ENCODE results near the gene RGS7. TPM values are rescaled to one million over a fixed set of nuclear protein-coding genes. Genes with fewer than 3 reads are reported as not detected.
"Not testable (repeated sequence)": the region's sequence is repeated elsewhere in the genome, so short reads cannot be mapped to it uniquely, and the experiment has no call there.

The RGS7 gene
- total RNA-seq, 2 donors from 2014 or later, result 0.26 to 0.99 TPM

- no peak for TF ChIP-seq CTCF (IDR thresholded peaks at IDR 0.05)
- no peak for TF ChIP-seq POLR2A (IDR thresholded peaks at IDR 0.05)
- Histone ChIP-seq H3K9me3 (no peaks in the 10 kb centered on the region), H3K27me3 (no peaks in the 10 kb centered on the region), H3K36me3 (replicated peaks in 1 of 2; ENCODE audit: insufficient read depth in 1 of 2, low read depth in 2 of 2) (no peaks in the 10 kb centered on the region), H3K4me3 (no peak overlapping the region), H3K27ac (no peak overlapping the region), H3K4me1 (no peaks in the 10 kb centered on the region)
- DNase-seq, result no peak
- intact Hi-C loops (cut with DNase I), result no loop called here
- WGBS, 2 donors, result 77 to 84% methylated on average over 5 of the region's 5 CpGs
- no peak for ATAC-seq
These were observed 213.1 kb downstream of the RGS7 start for GRCh38 chr1:241143765-241144442.

GRCh38 chr1:241142493-241142892, 214.5 kb downstream of the RGS7 start:
- Histone ChIP-seq H3K27me3 (no peaks in the 10 kb centered on the region), H3K4me1 (no peaks in the 10 kb centered on the region), H3K9me3 (no peaks in the 10 kb centered on the region), H3K36me3 (replicated peaks in 1 of 2; ENCODE audit: insufficient read depth in 1 of 2, low read depth in 2 of 2) (no peaks in the 10 kb centered on the region), H3K4me3 (no peak overlapping the region), H3K27ac (no peak overlapping the region)
- 60 to 79% methylated on average over 4 of the region's 4 CpGs for WGBS, 2 donors
- no peak for TF ChIP-seq POLR2A (IDR thresholded peaks at IDR 0.05)
- TF ChIP-seq CTCF (IDR thresholded peaks at IDR 0.05), result no peak
- ATAC-seq (no peak), DNase-seq (no peak)
- intact Hi-C loops (cut with DNase I), result no loop called here

- H3K27me3 ChIP-seq; H3K27ac ChIP-seq; intact Hi-C loops (cut with DNase I); H3K4me3 ChIP-seq; H3K4me1 ChIP-seq; DNase-seq; H3K36me3 ChIP-seq (replicated peaks in 1 of 2; ENCODE audit: insufficient read depth in 1 of 2, low read depth in 2 of 2); ATAC-seq; H3K9me3 ChIP-seq: not testable (repeated sequence)
- 74 to 80% methylated on average over 1 to 3 of the region's 3 CpGs for WGBS, 2 donors
These were observed 215.4 kb downstream of the RGS7 start for GRCh38 chr1:241141646-241142045.

GRCh38 chr1:241140670-241141069, 216.3 kb downstream of the RGS7 start:
- Histone ChIP-seq H3K4me1 (no peaks in the 10 kb centered on the region), H3K27me3 (no peaks in the 10 kb centered on the region), H3K36me3 (replicated peaks in 1 of 2; ENCODE audit: insufficient read depth in 1 of 2, low read depth in 2 of 2) (no peaks in the 10 kb centered on the region), H3K27ac (no peak overlapping the region), H3K4me3 (no peak overlapping the region), H3K9me3 (no peaks in the 10 kb centered on the region)
- DNase-seq (no peak), ATAC-seq (no peak)
- intact Hi-C loops (cut with DNase I), result no loop called here
- TF ChIP-seq POLR2A (IDR thresholded peaks at IDR 0.05) (no peak), CTCF (IDR thresholded peaks at IDR 0.05) (no peak)

GRCh38 chr1:241139047-241139446, 218.0 kb downstream of the RGS7 start:
- intact Hi-C loops (cut with DNase I), result no loop called here
- Histone ChIP-seq H3K36me3 (replicated peaks in 1 of 2; ENCODE audit: insufficient read depth in 1 of 2, low read depth in 2 of 2) (no peaks in the 10 kb centered on the region), H3K27me3 (no peaks in the 10 kb centered on the region), H3K9me3 (no peaks in the 10 kb centered on the region), H3K4me1 (no peaks in the 10 kb centered on the region), H3K4me3 (no peak overlapping the region), H3K27ac (no peak overlapping the region)
- no peak for TF ChIP-seq POLR2A (IDR thresholded peaks at IDR 0.05)
- no peak for TF ChIP-seq CTCF (IDR thresholded peaks at IDR 0.05)
- WGBS, 2 donors, result 80% methylated on average over 1 of the region's 1 CpG
- DNase-seq (no peak), ATAC-seq (no peak)

All from body of pancreas (tissue), 4 donors.